ENCODE data around the gene BLOC1S1. TPM values are rescaled to one million over a fixed set of nuclear protein-coding genes. Genes with fewer than 3 reads are reported as not detected.

Gene BLOC1S1
- total RNA-seq, 1 donor from 2014 or later, result 109 TPM

DNA sequence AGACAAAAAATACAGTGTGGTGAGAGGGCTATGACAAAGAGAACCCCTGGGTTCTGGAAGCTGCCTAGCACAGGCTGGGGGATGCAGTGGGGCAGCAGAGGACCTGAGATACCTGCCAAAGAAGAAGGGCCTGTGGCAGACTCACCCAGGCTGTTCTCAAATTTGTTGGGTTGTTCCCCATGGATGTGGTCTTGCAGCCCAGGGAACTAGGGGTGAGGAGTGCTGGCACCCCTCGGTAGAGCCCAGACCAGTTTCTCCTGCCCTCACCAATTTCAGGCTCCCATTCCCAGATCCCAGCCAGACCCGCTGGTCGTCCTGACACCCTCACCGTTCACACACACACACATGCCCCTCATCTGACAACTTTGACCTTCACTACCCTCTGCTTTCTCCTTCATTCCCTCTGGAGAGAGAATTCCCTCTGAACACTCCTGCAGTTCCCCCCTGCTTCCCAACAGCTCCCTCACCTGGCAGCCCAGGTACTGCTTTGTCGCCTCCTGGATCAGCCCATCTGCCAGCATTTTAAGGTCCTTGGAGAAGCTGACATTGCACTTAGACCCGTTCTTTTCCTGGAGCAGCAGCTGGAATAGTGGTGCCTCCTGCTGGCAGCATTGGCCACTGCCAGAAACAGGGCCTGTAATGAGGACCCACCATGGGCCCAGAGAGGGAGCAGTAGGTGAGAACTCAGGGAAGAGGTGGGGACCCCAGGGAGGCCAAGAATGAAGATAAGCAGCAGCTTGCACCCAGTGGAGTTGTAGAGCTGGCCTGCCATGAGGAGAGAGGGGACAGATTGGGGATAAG, 21.1 kb downstream of the BLOC1S1 start:
- TF ChIP-seq, protein P1, sequence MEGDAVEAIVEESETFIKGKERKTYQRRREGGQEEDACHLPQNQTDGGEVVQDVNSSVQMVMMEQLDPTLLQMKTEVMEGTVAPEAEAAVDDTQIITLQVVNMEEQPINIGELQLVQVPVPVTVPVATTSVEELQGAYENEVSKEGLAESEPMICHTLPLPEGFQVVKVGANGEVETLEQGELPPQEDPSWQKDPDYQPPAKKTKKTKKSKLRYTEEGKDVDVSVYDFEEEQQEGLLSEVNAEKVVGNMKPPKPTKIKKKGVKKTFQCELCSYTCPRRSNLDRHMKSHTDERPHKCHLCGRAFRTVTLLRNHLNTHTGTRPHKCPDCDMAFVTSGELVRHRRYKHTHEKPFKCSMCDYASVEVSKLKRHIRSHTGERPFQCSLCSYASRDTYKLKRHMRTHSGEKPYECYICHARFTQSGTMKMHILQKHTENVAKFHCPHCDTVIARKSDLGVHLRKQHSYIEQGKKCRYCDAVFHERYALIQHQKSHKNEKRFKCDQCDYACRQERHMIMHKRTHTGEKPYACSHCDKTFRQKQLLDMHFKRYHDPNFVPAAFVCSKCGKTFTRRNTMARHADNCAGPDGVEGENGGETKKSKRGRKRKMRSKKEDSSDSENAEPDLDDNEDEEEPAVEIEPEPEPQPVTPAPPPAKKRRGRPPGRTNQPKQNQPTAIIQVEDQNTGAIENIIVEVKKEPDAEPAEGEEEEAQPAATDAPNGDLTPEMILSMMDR (IDR thresholded peaks at IDR 0.05; ENCODE audit: borderline replicate concordance), result peak; percentile 80
- intact Hi-C loops (cut with micrococcal nuclease), result loop anchor here (5.0 kb wide), 1 partner anchor 200 kb away; no protein-coding TSS in a partner anchor
- no peak overlapping the region for H3K4me3 ChIP-seq
- peak; percentile 64 for DNase-seq
- H3K27ac ChIP-seq (replicated peaks), result peak overlapping the region; percentile 75
- peaks cover 22% of the 10 kb centered on the region for H3K4me1 ChIP-seq
- H3K27me3 ChIP-seq (ENCODE audit: low read depth), result no peaks in the 10 kb centered on the region
- H3K9me3 ChIP-seq (replicated peaks), result no peaks in the 10 kb centered on the region
- H3K36me3 ChIP-seq, result no peaks in the 10 kb centered on the region

DNA sequence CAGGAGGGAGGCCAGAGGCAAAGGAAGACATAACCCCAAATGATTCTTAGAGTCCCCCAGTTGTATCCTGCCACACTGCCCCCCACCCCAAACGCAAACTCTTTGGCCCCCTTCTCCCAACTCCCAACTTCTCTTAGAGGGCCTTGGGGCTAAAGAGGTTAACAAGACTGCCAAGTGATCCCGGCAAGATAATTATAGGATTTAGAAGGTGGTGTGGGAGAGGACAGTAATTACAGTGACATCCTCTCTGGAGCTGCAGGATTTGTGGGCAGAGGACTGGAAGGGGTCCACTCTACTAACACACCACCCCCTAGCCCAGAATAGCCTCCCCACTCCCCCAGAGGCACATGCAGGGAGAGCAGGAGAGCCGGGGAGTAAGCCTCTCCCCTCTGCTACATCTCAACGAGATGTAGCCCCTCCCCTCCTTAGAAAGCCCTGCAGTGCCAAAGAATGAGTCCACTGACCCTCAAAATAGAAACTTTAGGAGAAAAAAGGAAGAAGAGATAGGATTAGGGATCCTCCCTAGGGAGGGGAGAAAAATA, 21.8 kb downstream of the BLOC1S1 start:
- Histone ChIP-seq H3K9me3 (replicated peaks) (no peaks in the 10 kb centered on the region), H3K36me3 (no peaks in the 10 kb centered on the region), H3K4me1 (peaks cover 25% of the 10 kb centered on the region), H3K27me3 (ENCODE audit: low read depth) (no peaks in the 10 kb centered on the region), H3K27ac (replicated peaks) (peak overlapping the region; percentile 75), H3K4me3 (peak overlapping the region; percentile 66)
- DNase-seq, result no peak
- intact Hi-C loops (cut with micrococcal nuclease), result loop anchor here (5.0 kb wide), 1 partner anchor 200 kb away; no protein-coding TSS in a partner anchor
- TF ChIP-seq, protein P1 (IDR thresholded peaks at IDR 0.05; ENCODE audit: borderline replicate concordance), result no peak

DNA sequence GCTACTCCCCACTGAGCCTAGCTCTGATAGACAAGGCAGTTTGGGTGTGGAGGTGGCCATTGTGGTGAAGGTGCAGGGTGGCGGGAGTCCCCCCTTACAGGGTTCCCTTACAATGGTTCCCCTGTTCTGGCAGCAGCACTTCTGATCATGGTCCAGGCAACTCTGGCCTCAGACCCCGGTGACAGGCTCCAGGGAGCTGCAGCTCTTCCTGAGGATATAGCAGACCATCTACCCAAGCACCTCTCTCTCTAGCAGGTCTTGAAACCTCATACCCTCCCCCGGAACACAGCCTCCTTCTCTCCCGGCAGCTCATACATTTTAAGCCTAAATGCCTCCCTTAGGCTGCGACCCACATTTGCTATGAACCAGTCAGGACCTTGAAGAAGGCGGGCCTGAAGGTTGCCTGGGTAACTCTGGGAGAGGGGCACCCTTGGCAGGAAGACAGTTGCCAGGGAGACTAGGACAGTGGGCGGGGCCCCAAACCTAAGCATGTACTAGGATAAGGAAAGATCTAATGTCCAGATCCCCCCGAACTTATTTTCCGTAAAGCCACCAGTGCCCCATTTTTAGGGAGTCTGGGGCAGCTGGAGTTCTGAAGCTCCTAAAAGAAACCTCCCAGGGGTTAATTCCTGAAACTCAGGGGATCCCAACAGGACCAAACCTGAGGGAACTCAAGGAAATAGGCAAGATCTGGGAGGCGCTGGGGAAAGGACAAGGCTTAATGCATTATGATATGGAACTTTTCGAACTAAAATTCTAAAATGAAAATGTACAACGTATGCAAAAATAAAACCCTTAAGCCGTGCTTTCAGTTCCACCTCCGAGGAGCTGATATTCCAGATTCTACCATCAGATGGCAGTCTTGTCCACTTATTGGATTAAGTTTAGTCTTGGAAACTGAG, 22.5 kb downstream of the BLOC1S1 start:
- H3K4me1 ChIP-seq, result peaks cover 26% of the 10 kb centered on the region
- intact Hi-C loops (cut with micrococcal nuclease), result loop anchor here (5.0 kb wide), 1 partner anchor 199 kb away; no protein-coding TSS in a partner anchor
- H3K27ac ChIP-seq (replicated peaks), result peak overlapping the region; percentile 75

DNA sequence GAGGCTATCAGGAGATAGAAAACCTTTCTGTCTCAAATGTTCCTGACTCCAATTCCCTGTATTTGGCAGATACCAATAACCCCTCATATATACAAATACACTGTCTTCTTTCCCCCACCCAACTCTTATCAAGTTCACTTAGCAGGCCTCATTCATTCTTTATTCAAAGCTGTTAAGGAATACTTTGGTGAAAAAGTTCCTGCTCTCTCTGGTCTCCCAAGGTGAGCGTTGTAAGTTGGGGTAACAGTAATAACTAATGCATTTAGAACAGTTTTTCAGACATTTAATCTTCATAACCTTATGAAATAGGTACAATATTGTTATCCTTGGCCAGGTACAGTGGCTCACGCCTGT, 23.2 kb downstream of the BLOC1S1 start:
- H3K9me3 ChIP-seq (replicated peaks), result no peaks in the 10 kb centered on the region
- TF ChIP-seq, protein P1 (IDR thresholded peaks at IDR 0.05; ENCODE audit: borderline replicate concordance), result no peak
- no peak for DNase-seq
- peak overlapping the region; percentile 66 for H3K4me3 ChIP-seq
- no peaks in the 10 kb centered on the region for H3K27me3 ChIP-seq (ENCODE audit: low read depth)
- intact Hi-C loops (cut with micrococcal nuclease), result loop anchor here (5.0 kb wide), 1 partner anchor 198 kb away; no protein-coding TSS in a partner anchor
- no peaks in the 10 kb centered on the region for H3K36me3 ChIP-seq
- peaks cover 33% of the 10 kb centered on the region for H3K4me1 ChIP-seq
- H3K27ac ChIP-seq (replicated peaks), result no peak overlapping the region

More for the DNA sequence above, 22.5 kb downstream of the BLOC1S1 start:
- H3K36me3 ChIP-seq, result no peaks in the 10 kb centered on the region
- H3K27me3 ChIP-seq (ENCODE audit: low read depth), result no peaks in the 10 kb centered on the region
- peak; percentile 80 for DNase-seq
- H3K9me3 ChIP-seq (replicated peaks), result no peaks in the 10 kb centered on the region
- TF ChIP-seq, protein P1 (IDR thresholded peaks at IDR 0.05; ENCODE audit: borderline replicate concordance), result peak; percentile 91
- peak overlapping the region; percentile 66 for H3K4me3 ChIP-seq

All from left ventricle myocardium inferior (tissue), 1 donor.